Effector CD8-positive, alpha-beta T cell (primary cell): Measurements from ENCODE around the gene ARHGAP28.

Experiments used
- DNase-seq: peaks from one replicate; lab custom pipeline; 2025; lab: John Stamatoyannopoulos, UW

ARHGAP28 gene

GRCh38 chr18:6874315-6874714 lies 144.8 kb downstream of the ARHGAP28 start:
- DNase-seq: no peak

DNA sequence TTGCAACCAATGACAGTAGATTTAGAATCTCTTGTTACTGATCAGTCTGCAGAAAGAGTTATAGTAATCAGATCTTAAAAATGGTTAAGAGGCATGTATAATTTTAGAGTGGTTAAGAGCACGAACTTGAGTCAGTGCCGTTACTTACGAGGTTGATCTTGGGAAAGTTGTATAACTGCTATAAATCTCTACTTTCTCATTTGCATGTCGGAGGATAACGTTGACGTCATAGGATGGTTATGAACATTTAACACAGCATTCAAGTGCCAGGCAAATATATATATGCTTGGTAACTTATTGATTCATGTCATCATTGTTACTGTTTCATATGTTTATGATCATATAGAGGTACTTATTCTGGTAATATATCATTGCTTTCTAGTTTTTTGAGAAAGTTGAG lies 146.2 kb downstream of the ARHGAP28 start:
- no peak for DNase-seq

GRCh38 chr18:6876641-6877041 lies 147.1 kb downstream of the ARHGAP28 start:
- DNase-seq: no peak

DNA sequence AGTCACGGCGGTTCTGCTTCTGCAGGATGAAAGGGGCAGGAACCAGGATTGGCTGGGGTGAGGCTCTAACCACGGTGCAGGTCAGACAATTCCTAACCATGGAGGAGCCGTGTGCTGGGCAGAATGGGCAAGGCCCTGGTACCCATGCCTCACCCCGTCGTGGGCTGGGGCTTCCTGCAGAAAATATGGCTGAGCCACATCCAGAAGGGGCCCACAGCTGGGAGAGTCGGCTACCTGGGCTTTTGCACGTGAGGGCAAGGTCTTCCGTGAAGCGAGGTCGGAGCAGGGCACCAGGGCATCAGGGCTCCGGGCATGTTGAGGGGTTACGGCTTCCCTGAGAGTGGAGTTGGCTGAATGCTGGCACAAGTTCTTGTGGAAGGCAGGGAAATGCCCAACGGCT lies 147.8 kb downstream of the ARHGAP28 start:
- DNase-seq: no peak

DNA sequence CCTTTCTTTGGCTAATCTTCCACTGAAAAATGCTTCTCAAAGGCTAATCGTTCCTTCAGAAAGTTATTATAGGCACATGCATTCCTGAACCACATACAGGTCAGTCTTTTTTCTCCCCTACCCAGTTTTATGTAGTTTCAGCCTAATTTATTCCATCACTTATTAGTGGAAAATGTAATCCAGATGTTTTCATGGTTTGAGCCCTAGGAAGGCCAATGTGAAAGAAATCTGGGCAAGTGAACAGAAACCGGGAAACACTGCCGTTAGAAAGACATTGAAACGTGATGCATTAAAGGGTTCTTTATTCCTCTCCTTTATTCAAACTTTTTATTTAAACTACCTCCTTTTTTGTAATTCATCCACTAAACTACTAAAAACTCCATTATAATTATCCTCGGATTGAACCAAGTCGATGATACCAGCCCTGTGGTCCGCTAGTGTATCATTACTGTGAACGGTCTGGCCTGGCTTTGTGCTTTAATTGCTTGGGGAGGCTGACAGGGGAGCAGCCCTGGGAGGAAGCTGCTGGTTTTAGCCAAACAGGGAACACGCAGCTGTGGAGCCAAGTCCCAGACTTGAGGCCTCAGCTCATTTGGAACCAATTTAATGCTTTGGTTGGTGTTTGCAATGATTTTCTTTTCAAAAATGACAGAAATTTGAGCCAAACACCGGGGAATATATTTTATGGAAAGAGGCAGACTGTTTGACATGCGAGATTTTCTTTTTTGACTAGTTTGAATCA lies 149.2 kb downstream of the ARHGAP28 start:
- no peak for DNase-seq

- no peak for DNase-seq
Observed at GRCh38 chr18:6879508-6880195, 150.1 kb downstream of the ARHGAP28 start.

DNA sequence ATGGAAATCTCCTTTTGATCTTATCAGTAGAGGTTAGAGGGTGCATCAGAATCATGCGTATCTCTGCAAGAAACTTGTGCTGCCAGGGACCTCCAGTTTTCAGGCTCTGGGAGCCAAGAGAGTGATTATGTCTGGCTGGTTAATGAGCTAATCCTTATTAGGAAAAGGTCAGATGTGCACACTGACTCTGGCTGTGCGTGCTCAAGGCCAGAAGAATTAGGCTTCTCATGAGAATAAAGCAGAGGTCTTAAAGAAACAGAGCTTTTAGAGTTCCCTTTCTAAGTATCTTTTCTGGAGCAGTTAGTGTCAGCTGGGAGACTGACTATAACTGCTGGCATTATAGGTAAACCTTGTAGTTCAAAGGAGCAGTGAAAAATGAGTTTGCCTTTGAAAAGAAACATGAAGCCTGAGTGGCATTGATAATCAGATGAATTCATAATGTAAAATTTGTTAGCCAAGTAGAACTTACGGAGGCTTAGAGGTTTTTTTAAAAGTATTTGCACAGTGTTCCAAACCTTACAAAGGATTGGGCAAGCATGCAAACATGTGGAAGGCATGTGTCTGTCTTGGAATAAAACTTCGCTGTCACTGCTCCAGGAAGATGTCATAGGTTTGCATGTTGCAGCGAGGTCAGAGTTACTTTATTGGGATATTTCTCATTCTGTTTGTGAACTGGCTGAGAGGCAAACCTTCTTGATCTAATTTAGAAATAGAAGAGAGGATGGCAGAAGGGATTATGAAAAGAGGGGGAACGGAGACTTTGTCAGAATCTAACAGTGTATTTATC lies 151.7 kb downstream of the ARHGAP28 start:
- no peak for DNase-seq

GRCh38 chr18:6882401-6882800 lies 152.9 kb downstream of the ARHGAP28 start:
- DNase-seq: no peak

- DNase-seq: no peak
Observed at GRCh38 chr18:6885006-6885481, 155.5 kb downstream of the ARHGAP28 start.

GRCh38 chr18:6885992-6886796 lies 156.7 kb downstream of the ARHGAP28 start:
- no peak for DNase-seq

DNA sequence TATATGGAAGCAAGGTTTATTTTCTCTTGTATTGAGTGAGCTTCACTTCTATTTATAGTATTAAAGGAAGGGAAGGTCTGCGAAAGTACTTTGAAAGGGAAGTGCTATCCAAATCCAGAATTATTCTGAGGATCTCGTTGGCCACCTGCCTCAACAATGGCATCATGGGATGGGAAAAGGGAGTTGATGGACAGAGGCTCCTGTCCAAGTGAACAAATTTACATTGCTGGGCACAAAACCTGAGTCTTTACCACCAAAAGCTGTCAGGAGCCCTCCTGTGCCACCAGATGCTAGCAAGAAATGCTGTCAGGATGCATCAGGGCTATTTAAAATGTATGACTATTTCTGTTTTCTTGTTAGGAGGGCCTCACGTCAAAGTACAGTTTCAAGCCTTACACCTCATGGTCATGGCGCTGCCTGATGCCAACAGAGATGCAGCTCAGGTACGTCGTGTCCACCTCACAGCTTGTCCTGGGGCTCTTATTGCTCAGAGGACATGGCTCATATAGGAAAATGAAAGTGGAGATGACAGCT lies 157.3 kb downstream of the ARHGAP28 start:
- no peak for DNase-seq

DNA sequence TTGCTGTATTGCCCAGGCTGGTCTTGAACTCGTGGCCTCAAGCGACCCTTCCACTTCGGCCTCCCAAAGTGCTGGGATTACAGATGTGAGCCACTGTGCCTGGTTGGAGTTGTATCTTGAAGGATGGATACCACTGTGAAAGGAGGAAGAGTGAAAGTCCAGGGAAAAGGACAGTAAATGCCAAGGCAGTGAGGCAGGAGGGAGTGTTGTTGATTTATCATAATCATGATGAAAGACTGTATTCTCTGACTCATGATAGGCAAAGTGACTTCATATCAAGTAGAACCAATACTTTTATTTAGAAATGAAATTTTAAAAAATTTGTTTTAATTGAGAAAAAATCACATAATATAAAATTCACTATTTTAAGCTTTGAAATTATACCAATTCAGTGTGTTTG lies 162.3 kb downstream of the ARHGAP28 start:
- DNase-seq: no peak

DNA sequence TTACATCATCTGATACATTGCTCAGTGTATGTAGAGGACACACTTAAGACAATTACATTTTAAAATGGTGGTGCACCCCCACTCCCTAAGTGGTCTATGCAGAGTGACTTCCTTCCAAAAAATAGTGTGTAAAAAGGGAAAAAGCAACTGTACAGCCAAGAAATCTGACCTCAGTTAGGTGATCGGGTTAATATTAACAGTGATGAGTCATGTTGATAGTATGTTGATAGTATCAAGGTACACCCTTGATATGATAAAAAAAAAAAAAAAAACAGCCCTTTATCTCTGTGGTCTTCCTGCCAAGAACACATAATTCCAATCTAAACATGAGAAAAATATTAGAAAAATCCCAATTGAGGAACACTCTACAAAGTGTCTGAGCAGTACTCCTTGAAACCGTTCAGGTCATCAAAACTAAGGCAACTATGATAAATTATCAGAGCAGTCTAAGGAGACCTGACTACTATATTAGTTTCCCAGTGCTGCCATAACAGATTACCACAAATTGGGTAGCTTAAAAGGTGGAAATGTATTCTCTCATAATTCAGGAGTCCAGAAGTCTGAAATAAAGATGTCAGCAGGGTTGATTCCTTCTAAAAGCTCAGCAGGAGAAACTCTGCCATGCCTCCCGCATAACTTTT lies 171.9 kb downstream of the ARHGAP28 start:
- DNase-seq: no peak

- no peak for DNase-seq
Observed at GRCh38 chr18:6917072-6917471, 187.6 kb downstream of the ARHGAP28 start.

DNA sequence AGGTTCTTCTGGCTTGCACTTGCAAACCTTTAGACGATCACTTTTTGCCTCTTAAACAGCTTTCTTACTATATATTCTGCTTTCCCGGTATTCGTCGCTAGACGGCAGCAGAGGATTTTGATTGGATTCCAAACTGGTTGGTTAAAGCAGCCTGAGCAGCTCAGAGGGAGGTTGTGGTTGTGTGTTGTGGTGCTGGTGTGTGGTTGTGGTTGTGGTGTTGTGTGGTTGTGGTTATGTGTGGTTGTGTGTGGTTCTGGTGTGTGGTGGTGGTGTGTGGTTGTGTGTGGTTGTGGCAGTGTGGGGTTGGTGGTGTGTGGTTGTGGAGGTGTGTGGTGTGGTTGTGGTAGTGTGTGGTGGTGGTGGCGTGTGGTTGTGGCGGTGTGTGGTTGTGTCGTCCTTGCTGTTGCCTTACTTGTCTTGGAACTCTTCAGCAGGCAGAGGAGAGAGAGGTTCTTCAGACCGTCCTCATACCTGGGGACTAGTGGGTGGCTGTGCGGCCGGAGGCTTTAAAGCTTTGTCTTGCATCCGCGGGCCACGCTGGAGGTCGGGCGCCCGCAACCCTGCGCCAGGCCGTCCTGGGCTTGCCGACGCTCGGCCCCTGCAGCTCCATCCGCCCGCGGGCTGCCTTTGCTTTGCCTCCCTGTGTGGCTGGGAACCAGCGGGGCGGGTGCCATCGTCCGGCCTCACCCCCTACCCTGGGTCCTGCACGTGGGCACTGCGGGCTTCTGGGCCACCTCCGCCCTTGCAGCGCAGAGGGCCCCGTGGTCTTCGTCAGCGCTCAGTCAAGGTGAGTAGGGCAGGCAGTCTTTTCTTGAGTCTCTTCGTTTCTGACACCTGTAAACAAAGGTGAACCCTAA lies 190.8 kb downstream of the ARHGAP28 start:
- DNase-seq: no peak

- DNase-seq: no peak
Observed at GRCh38 chr18:6921571-6921970, 192.1 kb downstream of the ARHGAP28 start.

- DNase-seq: no peak
Observed at GRCh38 chr18:6923220-6923619, 193.7 kb downstream of the ARHGAP28 start.

DNA sequence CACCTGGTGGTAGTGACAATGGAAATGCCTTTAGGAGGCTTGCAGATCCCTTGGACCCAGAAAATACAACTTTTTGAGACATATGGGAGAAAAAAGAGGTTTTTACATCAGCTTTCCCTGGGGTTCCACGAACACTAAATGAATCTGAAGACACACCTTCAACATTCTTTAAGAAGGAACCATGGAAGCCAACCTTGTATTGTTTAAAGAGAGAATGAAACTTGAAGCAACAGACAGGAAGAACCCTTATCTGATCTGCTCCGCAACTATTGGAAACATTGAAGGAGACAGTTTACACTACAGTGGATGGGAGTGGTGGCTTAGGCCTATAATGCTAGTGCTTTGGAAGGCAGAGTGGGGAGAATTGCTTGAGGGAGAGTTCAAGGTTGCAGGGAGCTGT lies 197.6 kb downstream of the ARHGAP28 start:
- no peak for DNase-seq

- no peak for DNase-seq
Observed at GRCh38 chr18:6928359-6928758, 198.8 kb downstream of the ARHGAP28 start.
